Retinal pigment epithelial cell (primary cell): Measurements from ENCODE around the gene PARD6B.

Experiments used
- DNase-seq: peaks from one replicate; pipeline ENCODE4 v3.0.0-alpha.2; 2010; ENCODE audit warnings: low read depth
- H3K4me3 ChIP-seq: 2 replicates; pipeline ENCODE4 v1.5.1; 2011; ENCODE audit warnings: mild to moderate bottlenecking, low read length, control low read depth, moderate library complexity
- TF ChIP-seq, protein P1 (sequence below): conservative IDR thresholded peaks from 2 replicates; pipeline ENCODE4 v1.5.1; 2011; ENCODE audit warnings: low read depth, low read length, control low read depth, inconsistent platforms

Gene PARD6B

DNA sequence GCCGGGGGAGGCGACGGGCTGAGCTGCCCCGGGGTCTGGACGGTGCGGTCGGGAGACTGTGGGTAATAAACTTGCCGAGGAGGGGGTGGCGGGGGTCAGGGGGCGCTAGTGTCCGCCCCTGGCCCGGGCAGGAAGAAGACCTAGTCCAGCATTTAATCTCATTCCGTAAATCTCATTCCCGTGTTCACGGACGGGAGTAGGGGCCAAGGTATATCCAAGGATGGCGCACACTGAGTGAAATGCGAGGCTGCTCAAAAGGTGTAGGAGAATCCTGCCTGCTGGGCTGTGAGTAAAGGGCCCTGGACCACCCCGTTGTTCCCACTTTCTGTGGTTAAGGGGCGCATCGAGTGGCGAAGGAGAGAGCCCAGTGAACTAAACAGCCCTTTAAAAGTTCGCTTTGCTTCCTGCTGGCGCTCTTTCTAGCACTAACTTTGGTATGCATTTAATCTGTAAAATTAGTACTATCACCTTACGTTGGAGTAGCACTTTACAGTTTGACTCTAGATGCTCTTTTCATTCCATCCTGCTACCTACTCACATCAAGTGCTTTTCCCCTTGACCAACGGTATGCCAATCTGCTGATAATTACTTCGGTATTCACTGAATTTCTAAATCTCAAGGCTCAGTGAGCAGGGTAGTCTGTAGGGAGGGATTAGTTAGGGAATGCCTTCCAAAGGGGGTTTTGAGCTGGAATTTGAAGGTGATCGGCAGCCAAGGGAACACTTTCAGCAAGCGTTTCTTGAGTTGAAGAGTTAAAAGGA, 730 bp downstream of the PARD6B start:
- DNase-seq, result no peak
- H3K4me3 ChIP-seq, result peak overlapping the region; percentile 98
- TF ChIP-seq, protein P1, sequence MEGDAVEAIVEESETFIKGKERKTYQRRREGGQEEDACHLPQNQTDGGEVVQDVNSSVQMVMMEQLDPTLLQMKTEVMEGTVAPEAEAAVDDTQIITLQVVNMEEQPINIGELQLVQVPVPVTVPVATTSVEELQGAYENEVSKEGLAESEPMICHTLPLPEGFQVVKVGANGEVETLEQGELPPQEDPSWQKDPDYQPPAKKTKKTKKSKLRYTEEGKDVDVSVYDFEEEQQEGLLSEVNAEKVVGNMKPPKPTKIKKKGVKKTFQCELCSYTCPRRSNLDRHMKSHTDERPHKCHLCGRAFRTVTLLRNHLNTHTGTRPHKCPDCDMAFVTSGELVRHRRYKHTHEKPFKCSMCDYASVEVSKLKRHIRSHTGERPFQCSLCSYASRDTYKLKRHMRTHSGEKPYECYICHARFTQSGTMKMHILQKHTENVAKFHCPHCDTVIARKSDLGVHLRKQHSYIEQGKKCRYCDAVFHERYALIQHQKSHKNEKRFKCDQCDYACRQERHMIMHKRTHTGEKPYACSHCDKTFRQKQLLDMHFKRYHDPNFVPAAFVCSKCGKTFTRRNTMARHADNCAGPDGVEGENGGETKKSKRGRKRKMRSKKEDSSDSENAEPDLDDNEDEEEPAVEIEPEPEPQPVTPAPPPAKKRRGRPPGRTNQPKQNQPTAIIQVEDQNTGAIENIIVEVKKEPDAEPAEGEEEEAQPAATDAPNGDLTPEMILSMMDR, result no peak

DNA sequence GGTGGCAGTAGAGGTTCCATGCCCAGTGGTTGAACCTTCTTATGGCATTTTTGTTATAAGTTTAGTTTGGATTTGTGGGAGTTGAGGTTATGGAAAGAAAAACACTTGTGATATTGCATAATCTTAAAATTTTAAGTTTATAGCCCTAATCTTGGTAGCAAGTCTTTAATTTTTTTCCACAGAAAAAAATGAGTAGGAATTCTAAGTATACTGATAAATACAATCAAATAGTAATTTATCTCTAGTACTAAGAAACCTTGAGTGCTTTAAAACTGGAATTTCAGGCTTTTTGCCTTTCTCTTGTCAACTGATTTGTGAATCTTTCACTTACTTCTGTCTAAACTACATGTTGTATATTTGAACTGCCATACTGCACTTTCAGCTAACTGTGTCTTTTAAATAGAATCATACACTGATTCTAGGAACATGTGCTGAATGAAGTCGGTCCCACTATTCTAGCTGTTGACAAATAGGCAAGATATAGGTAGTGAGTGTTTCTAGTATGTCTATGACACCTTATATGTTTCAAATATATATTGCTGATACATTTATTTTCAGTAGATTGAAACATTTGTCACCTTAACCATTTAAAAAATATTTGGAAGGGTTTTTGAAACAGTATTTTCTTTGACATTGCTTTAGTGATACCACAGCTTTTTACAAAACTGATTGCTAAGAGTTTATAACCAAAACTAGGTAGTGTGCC, 2.4 kb downstream of the PARD6B start:
- peak overlapping the region; percentile 98 for H3K4me3 ChIP-seq
- DNase-seq, result no peak
- TF ChIP-seq, protein P1, result no peak

DNA sequence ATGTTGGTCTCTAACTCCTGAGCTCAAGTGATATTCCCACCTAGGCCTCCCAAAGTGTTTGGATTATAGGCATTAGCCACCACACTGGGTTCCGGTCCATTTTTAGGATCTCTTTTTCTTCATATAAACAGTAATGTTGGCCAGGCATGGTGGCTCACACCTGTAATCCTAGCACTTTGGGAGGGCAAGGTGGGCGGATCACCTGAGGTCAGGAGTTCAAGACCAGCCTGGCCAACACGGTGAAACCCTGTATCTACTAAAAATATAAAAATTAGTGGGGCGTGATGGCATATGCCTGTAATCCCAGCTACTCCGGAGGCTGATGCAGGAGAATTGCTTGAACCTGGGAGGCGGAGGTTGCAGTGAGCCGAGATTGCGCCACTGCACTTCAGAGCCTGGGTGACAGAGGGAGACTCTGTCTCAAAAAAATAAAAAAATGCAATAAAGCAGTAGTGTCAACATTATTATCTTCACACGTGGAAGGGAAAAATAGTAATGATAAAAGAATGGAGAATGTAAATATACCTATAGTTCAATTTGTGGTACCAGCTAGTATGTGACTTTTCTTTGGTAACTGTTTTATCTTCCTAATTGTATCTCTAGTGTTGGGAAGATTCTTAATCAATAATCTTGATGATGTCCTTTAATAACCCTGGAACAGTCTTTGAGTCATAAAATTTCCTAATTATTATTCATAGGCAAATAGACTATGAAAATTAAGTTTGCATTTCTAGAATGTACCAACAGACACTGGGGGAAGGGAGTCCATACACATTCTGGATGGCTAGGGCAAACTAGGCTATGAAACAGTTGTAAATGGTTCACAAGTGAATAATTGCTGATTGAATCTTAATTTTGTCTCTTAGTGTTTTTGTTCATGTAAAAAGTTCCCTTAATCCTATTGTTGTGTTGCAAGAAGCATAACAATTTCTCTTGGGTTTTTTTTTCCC, 3.6 kb downstream of the PARD6B start:
- DNase-seq, result no peak
- TF ChIP-seq, protein P1, result no peak
- H3K4me3 ChIP-seq, result peak overlapping the region; percentile 98

DNA sequence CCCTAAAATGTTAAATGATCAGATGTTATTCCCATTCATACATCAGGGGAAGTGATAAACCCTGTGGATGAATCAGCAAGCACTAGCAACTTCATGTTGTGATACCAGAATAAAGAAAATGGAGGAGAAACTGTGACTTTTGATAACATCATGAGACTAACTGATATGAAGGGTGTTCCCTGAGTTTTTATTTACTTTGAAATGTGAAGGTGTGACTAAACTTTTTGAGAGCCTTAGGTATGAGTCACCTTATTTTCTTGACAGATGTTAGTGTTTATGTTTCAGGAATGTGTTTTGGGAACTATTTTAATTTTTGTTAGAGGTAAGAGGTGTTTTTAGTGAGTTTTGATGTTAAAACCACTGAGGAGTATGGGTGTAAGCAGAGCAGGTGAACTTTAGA, 4.4 kb downstream of the PARD6B start:
- TF ChIP-seq, protein P1, result no peak
- DNase-seq, result no peak
- no peak overlapping the region for H3K4me3 ChIP-seq

DNA sequence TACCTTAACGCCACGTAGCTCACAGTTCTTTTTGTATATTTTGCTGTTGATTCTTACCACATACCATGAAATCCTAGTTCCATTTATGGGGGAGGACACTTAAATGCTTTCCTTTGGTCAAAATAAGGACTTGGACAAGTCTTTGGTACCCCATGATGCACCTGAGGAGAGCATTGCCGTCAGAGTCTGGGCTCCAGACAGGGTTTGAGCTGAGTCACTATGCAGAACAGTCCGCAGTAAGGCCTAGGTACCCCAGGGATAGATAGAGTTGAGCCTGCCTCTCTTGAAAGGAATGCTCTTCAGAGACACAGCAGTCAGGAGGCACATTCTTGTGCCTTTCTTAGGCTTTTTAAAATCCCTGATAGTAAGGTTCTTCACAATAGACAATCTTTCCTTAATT, 6.0 kb downstream of the PARD6B start:
- TF ChIP-seq, protein P1, result no peak
- DNase-seq, result no peak
- peak overlapping the region; percentile 10 for H3K4me3 ChIP-seq

DNA sequence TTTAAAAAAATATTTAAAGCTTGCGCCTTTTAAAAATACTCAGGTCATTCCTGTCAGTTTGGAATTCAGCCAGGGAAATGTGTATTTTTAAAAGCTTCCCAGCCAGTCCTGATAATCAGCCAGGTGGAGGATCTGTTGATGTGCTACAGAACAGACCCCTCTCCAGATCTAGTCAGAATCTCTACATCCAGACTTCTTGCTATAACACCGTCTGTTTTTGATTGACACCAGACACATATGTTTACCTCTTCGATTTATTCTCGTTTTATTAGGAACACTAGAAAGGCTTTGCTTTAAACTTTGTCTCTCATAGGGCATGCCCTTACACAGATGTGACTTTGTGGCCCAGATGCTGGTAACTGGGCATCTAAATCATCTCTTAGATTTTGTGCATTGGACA, 11.7 kb downstream of the PARD6B start:
- no peak overlapping the region for H3K4me3 ChIP-seq
- TF ChIP-seq, protein P1, result no peak
- DNase-seq, result no peak
